GM12878 (cell line): ENCODE measurements around the gene RAD51B. TPM values are rescaled to one million over a fixed set of nuclear protein-coding genes. Genes with fewer than 3 reads are reported as not detected.

ENCODE experiments used
- ATF7 ChIP-seq: fragments of 450-650 bp; IDR thresholded peaks from 2 replicates; pipeline ENCODE4 v1.6.1; 2016; ENCODE audit warnings: low read depth, mild to moderate bottlenecking
- CBFB ChIP-seq: IDR thresholded peaks from 2 replicates; pipeline ENCODE4 v1.6.1; 2016; ENCODE audit warnings: antibody characterized with exemption, low read depth
- CEBPB ChIP-seq, 2 experiments: fragments of 150-350 bp in 1 of 2; IDR thresholded peaks; 2 replicates each; pipeline ENCODE4 v1.6.1; 2012 to 2014; ENCODE audit warnings: low read depth in 2 of 2, low read length in 2 of 2, borderline replicate concordance in 1 of 2, inconsistent platforms in 1 of 2
- CHD2 ChIP-seq: IDR thresholded peaks from 2 replicates; pipeline ENCODE4 v1.6.1; 2011; ENCODE audit warnings: low read depth, low read length, improper control_type of control experiment, borderline replicate concordance
- ETV6 ChIP-seq, 2 experiments: fragments of 450-650 bp in 1 of 2; IDR thresholded peaks in 1 of 2; conservative IDR thresholded peaks in 1 of 2; 2 replicates each; pipeline ENCODE4 v1.6.1; 2014; ENCODE audit warnings: antibody characterized with exemption in 1 of 2, borderline replicate concordance in 1 of 2, low read depth in 1 of 2, mild to moderate bottlenecking in 1 of 2, moderate library complexity in 1 of 2
- JUNB ChIP-seq: IDR thresholded peaks from 2 replicates; pipeline ENCODE4 v1.6.1; 2016; ENCODE audit warnings: antibody characterized with exemption, mild to moderate bottlenecking
- KDM1A ChIP-seq: fragments of 200-600 bp; sonication (generic); IDR thresholded peaks from 2 replicates; pipeline ENCODE4 v1.6.1; 2016; ENCODE audit warnings: borderline replicate concordance
- KLF5 ChIP-seq: fragments of 450-650 bp; IDR thresholded peaks from 2 replicates; pipeline ENCODE4 v1.6.1; 2014; ENCODE audit warnings: mild to moderate bottlenecking; ENCODE audit not compliant: partially characterized antibody
- LARP7 ChIP-seq: fragments of 450-650 bp; IDR thresholded peaks from 2 replicates; pipeline ENCODE4 v1.6.1; 2017; ENCODE audit warnings: mild to moderate bottlenecking
- MLLT1 ChIP-seq: fragments of 450-650 bp; IDR thresholded peaks from 2 replicates; pipeline ENCODE4 v1.6.1; 2016; ENCODE audit warnings: mild to moderate bottlenecking
- MXI1 ChIP-seq: fragments of 150-350 bp; IDR thresholded peaks from 2 replicates; pipeline ENCODE4 v1.6.1; 2011; ENCODE audit warnings: low read depth, mild to moderate bottlenecking, inconsistent platforms, low read length, improper control_type of control experiment
- NFIC ChIP-seq: IDR thresholded peaks from 2 replicates; pipeline ENCODE4 v1.6.1; 2012; ENCODE audit warnings: low read depth, mild to moderate bottlenecking, inconsistent platforms, low read length, moderate library complexity
- NFYB ChIP-seq: IDR thresholded peaks from 2 replicates; pipeline ENCODE4 v1.6.1; 2011; ENCODE audit warnings: low read depth, mild to moderate bottlenecking, low read length, improper control_type of control experiment, moderate library complexity; ENCODE audit not compliant: insufficient read depth
- NR2F1 ChIP-seq: fragments of 450-650 bp; conservative IDR thresholded peaks from 2 replicates; pipeline ENCODE4 v1.6.1; 2017; ENCODE audit warnings: mild to moderate bottlenecking
- PAX8 ChIP-seq: fragments of 450-650 bp; IDR thresholded peaks from 2 replicates; pipeline ENCODE4 v1.6.1; 2017; ENCODE audit warnings: mild to moderate bottlenecking, moderate library complexity
- POLR2AphosphoS5 ChIP-seq: IDR thresholded peaks from 2 replicates; pipeline ENCODE4 v1.6.1; 2011; ENCODE audit warnings: mild to moderate bottlenecking, low read length, inconsistent platforms
- RBBP5 ChIP-seq: fragments of 200-600 bp; sonication (generic); conservative IDR thresholded peaks from 2 replicates; pipeline ENCODE4 v1.6.1; 2016
- TCF3 ChIP-seq: IDR thresholded peaks from 2 replicates; pipeline ENCODE4 v1.6.1; 2012; ENCODE audit warnings: low read depth, mild to moderate bottlenecking, low read length, borderline replicate concordance; ENCODE audit not compliant: insufficient read depth
- ZNF592 ChIP-seq: fragments of 450-650 bp; IDR thresholded peaks from 2 replicates; pipeline ENCODE4 v1.6.1; 2017; ENCODE audit warnings: mild to moderate bottlenecking, moderate library complexity
- polyA plus RNA-seq, 11 experiments: library from polyadenylated mRNA; depleted of rRNA in 4 of 11; unstranded in 6 of 11; stranded (reverse) in 5 of 11; fragments of >200 nt; fragmentation: Nextera tagmentation in 4 of 11; fragmentation: Illumina TruSeq in 1 of 11; extraction: Ambion mirVana in 4 of 11; extraction: Trizol in 1 of 11; gene quantifications; 1 replicate in 1 of 11; 2 replicates in 10 of 11; pipeline versions ENCODE4 v1.2.1 to v1.2.3, GENCODE V29; 2011 to 2016; ENCODE audit warnings: inconsistent platforms in 2 of 11, missing spikeins in 2 of 11, low read depth in 1 of 11
- total RNA-seq, 4 experiments: library from RNA; depleted of rRNA in 3 of 4; stranded (reverse); fragments of >200 nt in 3 of 4; fragmentation: Illumina TruSeq in 1 of 4; extraction: Trizol in 1 of 4; gene quantifications; 2 replicates each; pipeline versions ENCODE4 v1.2.1 to v1.2.3, GENCODE V29; 2013 to 2021
- TF ChIP-seq, protein P1 (sequence below): IDR thresholded peaks from 2 replicates; pipeline ENCODE4 v1.6.1; 2012; ENCODE audit warnings: low read depth, low read length, improper control_type of control experiment
- TF ChIP-seq, protein P2 (sequence below): fragments of 450-650 bp; IDR thresholded peaks from 2 replicates; pipeline ENCODE4 v1.6.1; 2017; ENCODE audit warnings: low read depth, mild to moderate bottlenecking, moderate library complexity

Gene RAD51B
- total and polyA plus RNA-seq, 10 of the 15 experiments (the other 5 are each of a cell fraction or from before 2014, with no cell fraction given), result 9.8 to 26.8 (median 21.3) TPM

GRCh38 chr14:68404146-68404527 lies 584.6 kb downstream of the RAD51B start (continued):
- TF ChIP-seq, protein P1, sequence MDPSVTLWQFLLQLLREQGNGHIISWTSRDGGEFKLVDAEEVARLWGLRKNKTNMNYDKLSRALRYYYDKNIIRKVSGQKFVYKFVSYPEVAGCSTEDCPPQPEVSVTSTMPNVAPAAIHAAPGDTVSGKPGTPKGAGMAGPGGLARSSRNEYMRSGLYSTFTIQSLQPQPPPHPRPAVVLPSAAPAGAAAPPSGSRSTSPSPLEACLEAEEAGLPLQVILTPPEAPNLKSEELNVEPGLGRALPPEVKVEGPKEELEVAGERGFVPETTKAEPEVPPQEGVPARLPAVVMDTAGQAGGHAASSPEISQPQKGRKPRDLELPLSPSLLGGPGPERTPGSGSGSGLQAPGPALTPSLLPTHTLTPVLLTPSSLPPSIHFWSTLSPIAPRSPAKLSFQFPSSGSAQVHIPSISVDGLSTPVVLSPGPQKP, result no peak
- TF ChIP-seq NFYB, result peak; percentile 27; the same call in 1 of the 2 replicates
- TF ChIP-seq MLLT1, result peak; percentile 66
- peak; percentile 93 for TF ChIP-seq ATF7
- peak; percentile 47; the same call in 1 of the 2 replicates for TF ChIP-seq JUNB
- TF ChIP-seq TCF3, result no peak
- no peak for TF ChIP-seq PAX8
- no peak for TF ChIP-seq CBFB
- peak; percentile 21; the same call in 1 of the 2 replicates for TF ChIP-seq POLR2AphosphoS5
- TF ChIP-seq MXI1, result no peak
- TF ChIP-seq ETV6 (conservative IDR thresholded peaks at IDR 0.05 in 1 of 2, IDR thresholded peaks at IDR 0.05 in 1 of 2; ENCODE audit: borderline replicate concordance in 1 of 2, low read depth in 1 of 2), result peak in 1 of 2 experiments; percentile 78; a peak in 1 of 4 replicates
- TF ChIP-seq, protein P2, sequence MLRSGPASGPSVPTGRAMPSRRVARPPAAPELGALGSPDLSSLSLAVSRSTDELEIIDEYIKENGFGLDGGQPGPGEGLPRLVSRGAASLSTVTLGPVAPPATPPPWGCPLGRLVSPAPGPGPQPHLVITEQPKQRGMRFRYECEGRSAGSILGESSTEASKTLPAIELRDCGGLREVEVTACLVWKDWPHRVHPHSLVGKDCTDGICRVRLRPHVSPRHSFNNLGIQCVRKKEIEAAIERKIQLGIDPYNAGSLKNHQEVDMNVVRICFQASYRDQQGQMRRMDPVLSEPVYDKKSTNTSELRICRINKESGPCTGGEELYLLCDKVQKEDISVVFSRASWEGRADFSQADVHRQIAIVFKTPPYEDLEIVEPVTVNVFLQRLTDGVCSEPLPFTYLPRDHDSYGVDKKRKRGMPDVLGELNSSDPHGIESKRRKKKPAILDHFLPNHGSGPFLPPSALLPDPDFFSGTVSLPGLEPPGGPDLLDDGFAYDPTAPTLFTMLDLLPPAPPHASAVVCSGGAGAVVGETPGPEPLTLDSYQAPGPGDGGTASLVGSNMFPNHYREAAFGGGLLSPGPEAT, result peak; percentile 39; the same call in 1 of the 2 replicates
- peak; percentile 80 for TF ChIP-seq NFIC
- TF ChIP-seq RBBP5, result no peak
- TF ChIP-seq CHD2, result no peak
- TF ChIP-seq NR2F1, result no peak
- no peak for TF ChIP-seq KDM1A
- TF ChIP-seq ZNF592, result no peak; the same call in 1 of the 2 replicates
- TF ChIP-seq KLF5, result no peak
- TF ChIP-seq CEBPB (IDR thresholded peaks at IDR 0.05; ENCODE audit: borderline replicate concordance in 1 of 2, low read depth in 2 of 2, low read length in 2 of 2), result 0 out of 4 replicates have a peak, but pooled peaks of 1 of the 2 experiments have one; percentile 14
- TF ChIP-seq LARP7, result no peak
